ENCODE measurements around the gene RBP3.

Gene RBP3

DNA sequence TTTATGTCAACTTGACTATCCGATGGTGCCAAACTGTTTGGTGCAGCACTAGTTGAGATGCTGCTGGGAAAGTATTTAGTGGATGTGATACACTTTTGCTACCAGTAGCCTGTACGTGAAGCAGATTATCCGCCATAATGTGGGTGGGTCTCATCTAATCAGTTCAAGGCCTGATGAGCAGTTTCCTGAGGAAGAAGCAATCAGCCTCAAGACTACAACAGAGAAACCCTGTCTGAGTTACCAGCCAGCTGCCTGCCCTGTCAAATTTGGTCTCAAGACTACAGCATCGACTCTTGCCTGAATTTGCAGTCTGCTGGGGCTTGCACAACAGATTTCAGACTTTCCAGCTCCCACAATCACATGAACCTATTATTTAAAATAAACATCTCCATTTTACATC, 10.9 kb upstream of the RBP3 start:
- H3K4me1 Mint-ChIP-seq (ENCODE audit: low read depth): no peaks in the 10 kb centered on the region
- DNase-seq: no peak
- H3K4me3 Mint-ChIP-seq: no peak overlapping the region
- H3K9me3 Mint-ChIP-seq: no peaks in the 10 kb centered on the region
- no peak overlapping the region for H3K27ac Mint-ChIP-seq
- H3K36me3 Mint-ChIP-seq (ENCODE audit: low read depth): no peaks in the 10 kb centered on the region
- peaks cover 25% of the 10 kb centered on the region for H3K27me3 Mint-ChIP-seq

DNA sequence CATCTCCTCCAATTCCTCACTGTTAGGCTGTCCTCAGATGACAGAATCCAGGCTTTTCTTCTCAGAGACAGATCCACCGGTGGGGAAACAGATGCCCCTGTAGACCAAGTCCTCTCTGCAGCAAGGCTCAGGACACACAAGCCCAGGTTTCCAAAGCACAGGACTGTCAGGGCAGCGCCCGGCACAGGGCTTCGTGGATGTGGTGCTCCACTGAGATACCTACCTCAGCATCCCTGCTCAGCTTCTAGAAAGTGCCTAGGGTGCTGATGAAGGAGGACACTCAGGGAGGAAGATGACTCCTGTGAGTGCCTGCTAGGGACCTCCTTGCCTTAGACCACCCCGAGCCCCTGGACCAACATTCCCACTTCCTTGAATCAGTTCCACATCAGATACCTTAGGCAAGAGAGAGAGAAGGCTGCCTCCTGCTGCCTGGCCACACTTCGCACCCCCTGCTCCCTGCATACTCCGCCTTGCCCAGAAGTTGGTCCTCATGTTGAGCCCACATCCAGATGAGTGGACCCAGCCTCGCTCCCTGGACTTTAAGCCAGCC, 8.9 kb upstream of the RBP3 start:
- H3K9me3 Mint-ChIP-seq: no peaks in the 10 kb centered on the region
- no peak overlapping the region for H3K27ac Mint-ChIP-seq
- no peak overlapping the region for H3K4me3 Mint-ChIP-seq
- no peak for DNase-seq
- no peaks in the 10 kb centered on the region for H3K4me1 Mint-ChIP-seq (ENCODE audit: low read depth)
- peaks cover 23% of the 10 kb centered on the region for H3K27me3 Mint-ChIP-seq
- H3K36me3 Mint-ChIP-seq (ENCODE audit: low read depth): no peaks in the 10 kb centered on the region

DNA sequence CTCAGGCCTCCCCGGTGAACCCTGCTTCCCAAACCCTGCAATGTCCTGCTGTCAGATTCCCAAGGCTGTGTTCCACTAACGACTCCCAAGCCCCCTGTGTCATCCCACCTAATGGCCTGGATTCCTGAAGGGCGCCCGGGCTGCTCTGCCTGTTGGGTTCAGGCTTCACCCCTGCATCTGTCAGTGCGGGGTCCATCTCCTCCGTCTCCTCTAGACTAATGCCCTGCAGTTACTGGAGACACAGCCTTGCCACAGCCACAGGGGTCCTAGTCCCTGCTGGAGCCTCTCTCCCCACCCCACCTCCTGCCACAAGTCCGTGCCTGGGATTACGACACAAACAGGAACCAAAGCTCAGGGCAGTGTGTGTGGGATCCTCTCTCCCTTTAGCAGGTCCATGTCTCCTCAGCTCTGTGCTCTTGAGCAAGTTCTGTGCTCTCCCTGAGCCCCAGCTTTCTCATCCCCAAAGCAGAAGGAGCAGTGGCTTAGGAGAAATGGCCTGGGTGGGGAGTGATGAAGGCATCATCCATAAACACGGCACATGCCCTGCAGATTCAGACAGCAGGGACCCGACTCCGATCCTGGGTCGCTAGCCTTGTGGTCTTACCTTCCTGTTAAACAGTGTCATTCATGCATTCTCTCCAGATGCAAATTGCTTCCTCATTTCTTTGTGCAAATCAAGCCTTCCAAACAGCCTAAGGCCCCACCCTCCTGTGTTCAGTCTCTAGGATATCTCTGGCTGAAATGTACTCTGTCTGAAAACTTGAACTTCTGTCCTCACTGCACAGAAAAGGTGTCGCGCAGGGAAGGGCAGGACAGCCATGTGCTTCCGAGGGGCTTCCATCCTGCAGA, 8.2 kb upstream of the RBP3 start:
- Mint-ChIP-seq H3K36me3 (ENCODE audit: low read depth) (no peaks in the 10 kb centered on the region), H3K4me1 (ENCODE audit: low read depth) (no peaks in the 10 kb centered on the region), H3K27me3 (peaks cover 23% of the 10 kb centered on the region), H3K9me3 (no peaks in the 10 kb centered on the region), H3K4me3 (no peak overlapping the region), H3K27ac (no peak overlapping the region)
- DNase-seq: no peak

DNA sequence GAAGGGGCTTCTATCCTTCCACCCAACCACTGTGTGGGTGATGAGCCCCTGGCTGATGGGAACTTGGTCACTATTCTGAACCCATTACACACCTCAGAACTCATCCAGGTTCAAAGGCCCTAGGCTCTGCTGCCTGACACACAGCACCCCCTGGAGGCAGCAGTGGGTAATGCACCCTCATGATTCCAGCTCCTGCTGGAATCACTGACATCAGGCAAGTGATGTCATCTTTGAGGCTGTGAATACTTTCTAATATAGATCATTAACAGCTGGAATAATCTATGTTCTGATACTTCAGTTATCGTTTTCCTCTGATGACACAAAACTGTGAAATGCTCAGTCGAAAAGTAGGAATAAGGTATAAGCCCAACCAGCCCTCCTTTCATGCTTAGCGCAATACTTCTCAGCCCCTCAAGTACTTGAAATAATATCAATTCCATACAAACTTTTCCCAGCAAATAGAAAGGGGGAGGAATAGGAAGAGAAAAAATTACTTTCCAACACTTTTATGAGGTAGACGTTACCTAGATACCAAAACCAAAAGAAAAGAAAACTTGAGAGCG, 7.5 kb upstream of the RBP3 start:
- H3K4me3 Mint-ChIP-seq: no peak overlapping the region
- DNase-seq: peak; percentile 84
- no peaks in the 10 kb centered on the region for H3K9me3 Mint-ChIP-seq
- no peaks in the 10 kb centered on the region for H3K4me1 Mint-ChIP-seq (ENCODE audit: low read depth)
- H3K27ac Mint-ChIP-seq: no peak overlapping the region
- H3K27me3 Mint-ChIP-seq: peaks cover 23% of the 10 kb centered on the region
- no peaks in the 10 kb centered on the region for H3K36me3 Mint-ChIP-seq (ENCODE audit: low read depth)

DNA sequence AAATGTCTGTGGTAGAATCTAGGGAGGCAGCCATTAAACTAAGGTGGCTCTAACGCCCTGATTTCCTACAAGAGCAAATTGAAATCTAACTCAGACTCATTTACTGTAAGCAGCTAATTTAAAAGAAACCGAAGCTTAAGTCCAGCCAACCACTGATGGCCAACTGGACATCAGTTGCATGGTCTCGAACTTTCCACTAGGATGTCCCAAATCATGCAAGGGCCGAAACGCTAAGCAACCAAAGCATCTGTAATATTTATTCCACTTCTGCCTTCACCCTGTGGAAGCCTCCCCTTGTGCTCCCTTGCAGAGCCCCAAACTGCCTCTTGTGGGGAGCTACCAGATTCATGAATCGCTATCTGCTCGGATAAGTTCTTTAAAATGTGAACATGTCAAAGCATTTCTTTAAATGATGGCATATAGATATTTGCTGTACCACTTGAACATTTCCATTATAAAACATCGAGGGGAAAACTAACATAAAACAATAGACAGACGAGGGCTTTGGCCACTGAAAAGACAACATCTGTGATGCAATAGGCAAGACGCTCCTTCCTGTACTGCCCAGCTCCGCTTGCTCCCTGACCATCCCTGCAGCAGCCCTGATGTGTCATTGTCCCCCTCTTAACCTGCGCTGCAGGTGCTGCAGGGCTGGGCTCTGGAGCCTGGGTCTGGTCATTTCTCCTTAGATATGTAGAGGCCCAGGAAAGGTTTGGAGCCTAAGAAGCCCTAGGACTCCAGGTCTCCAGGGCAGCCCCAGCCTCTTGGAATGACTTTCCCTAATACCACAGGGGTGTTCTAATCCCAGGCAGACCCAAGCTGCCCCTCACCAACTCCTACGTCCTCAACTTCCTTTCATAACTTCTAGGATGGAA, 2.9 kb upstream of the RBP3 start:
- Mint-ChIP-seq H3K27me3 (peaks cover 7% of the 10 kb centered on the region), H3K9me3 (no peaks in the 10 kb centered on the region), H3K36me3 (ENCODE audit: low read depth) (no peaks in the 10 kb centered on the region), H3K4me1 (ENCODE audit: low read depth) (no peaks in the 10 kb centered on the region), H3K4me3 (no peak overlapping the region), H3K27ac (no peak overlapping the region)
- DNase-seq: no peak

DNA sequence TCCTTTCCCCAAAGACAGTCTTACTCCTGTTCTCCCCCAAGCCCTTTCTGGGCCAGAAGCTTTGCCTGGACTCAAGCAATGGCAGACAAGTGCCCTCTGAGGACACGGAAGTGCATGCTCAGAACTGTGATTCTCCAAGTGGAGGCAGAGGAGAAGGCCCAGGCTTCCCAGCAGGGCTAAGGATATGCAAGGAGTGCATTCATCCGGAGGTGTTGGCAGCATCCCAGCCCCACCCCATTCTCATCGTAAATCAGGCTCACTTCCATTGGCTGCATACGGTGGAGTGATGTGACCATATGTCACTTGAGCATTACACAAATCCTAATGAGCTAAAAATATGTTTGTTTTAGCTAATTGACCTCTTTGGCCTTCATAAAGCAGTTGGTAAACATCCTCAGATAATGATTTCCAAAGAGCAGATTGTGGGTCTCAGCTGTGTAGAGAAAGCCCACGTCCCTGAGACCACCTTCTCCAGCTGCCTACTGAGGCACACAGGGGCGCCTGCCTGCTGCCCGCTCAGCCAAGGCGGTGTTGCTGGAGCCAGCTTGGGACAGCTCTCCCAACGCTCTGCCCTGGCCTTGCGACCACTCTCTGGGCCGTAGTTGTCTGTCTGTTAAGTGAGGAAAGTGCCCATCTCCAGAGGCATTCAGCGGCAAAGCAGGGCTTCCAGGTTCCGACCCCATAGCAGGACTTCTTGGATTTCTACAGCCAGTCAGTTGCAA, 1.4 kb upstream of the RBP3 start:
- no peaks in the 10 kb centered on the region for H3K36me3 Mint-ChIP-seq (ENCODE audit: low read depth)
- no peaks in the 10 kb centered on the region for H3K4me1 Mint-ChIP-seq (ENCODE audit: low read depth)
- no peaks in the 10 kb centered on the region for H3K27me3 Mint-ChIP-seq
- DNase-seq: no peak
- no peaks in the 10 kb centered on the region for H3K9me3 Mint-ChIP-seq
- H3K27ac Mint-ChIP-seq: no peak overlapping the region
- no peak overlapping the region for H3K4me3 Mint-ChIP-seq

DNA sequence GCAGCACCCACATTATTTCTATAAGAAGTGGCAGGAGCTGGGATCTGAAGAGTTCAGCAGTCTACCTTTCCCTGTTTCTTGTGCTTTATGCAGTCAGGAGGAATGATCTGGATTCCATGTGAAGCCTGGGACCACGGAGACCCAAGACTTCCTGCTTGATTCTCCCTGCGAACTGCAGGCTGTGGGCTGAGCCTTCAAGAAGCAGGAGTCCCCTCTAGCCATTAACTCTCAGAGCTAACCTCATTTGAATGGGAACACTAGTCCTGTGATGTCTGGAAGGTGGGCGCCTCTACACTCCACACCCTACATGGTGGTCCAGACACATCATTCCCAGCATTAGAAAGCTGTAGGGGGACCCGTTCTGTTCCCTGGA, 874 bp upstream of the RBP3 start:
- Mint-ChIP-seq H3K4me1 (ENCODE audit: low read depth) (no peaks in the 10 kb centered on the region), H3K36me3 (ENCODE audit: low read depth) (no peaks in the 10 kb centered on the region), H3K4me3 (no peak overlapping the region), H3K9me3 (no peaks in the 10 kb centered on the region), H3K27ac (no peak overlapping the region), H3K27me3 (no peaks in the 10 kb centered on the region)
- DNase-seq: no peak

DNA sequence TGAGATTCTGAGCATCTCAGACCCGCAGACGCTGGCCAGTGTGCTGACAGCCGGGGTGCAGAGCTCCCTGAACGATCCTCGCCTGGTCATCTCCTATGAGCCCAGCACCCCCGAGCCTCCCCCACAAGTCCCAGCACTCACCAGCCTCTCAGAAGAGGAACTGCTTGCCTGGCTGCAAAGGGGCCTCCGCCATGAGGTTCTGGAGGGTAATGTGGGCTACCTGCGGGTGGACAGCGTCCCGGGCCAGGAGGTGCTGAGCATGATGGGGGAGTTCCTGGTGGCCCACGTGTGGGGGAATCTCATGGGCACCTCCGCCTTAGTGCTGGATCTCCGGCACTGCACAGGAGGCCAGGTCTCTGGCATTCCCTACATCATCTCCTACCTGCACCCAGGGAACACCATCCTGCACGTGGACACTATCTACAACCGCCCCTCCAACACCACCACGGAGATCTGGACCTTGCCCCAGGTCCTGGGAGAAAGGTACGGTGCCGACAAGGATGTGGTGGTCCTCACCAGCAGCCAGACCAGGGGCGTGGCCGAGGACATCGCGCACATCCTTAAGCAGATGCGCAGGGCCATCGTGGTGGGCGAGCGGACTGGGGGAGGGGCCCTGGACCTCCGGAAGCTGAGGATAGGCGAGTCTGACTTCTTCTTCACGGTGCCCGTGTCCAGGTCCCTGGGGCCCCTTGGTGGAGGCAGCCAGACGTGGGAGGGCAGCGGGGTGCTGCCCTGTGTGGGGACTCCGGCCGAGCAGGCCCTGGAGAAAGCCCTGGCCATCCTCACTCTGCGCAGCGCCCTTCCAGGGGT, 703 bp downstream of the RBP3 start:
- no peaks in the 10 kb centered on the region for H3K9me3 Mint-ChIP-seq
- H3K27ac Mint-ChIP-seq: no peak overlapping the region
- H3K36me3 Mint-ChIP-seq (ENCODE audit: low read depth): no peaks in the 10 kb centered on the region
- H3K4me1 Mint-ChIP-seq (ENCODE audit: low read depth): no peaks in the 10 kb centered on the region
- DNase-seq: no peak
- no peaks in the 10 kb centered on the region for H3K27me3 Mint-ChIP-seq
- no peak overlapping the region for H3K4me3 Mint-ChIP-seq

DNA sequence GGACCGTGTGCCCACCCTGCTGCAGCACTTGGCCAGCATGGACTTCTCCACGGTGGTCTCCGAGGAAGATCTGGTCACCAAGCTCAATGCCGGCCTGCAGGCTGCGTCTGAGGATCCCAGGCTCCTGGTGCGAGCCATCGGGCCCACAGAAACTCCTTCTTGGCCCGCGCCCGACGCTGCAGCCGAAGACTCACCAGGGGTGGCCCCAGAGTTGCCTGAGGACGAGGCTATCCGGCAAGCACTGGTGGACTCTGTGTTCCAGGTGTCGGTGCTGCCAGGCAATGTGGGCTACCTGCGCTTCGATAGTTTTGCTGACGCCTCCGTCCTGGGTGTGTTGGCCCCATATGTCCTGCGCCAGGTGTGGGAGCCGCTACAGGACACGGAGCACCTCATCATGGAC, 1.4 kb downstream of the RBP3 start:
- Mint-ChIP-seq H3K27me3 (no peaks in the 10 kb centered on the region), H3K4me3 (no peak overlapping the region), H3K36me3 (ENCODE audit: low read depth) (no peaks in the 10 kb centered on the region), H3K27ac (no peak overlapping the region), H3K9me3 (no peaks in the 10 kb centered on the region), H3K4me1 (ENCODE audit: low read depth) (no peaks in the 10 kb centered on the region)
- no peak for DNase-seq

DNA sequence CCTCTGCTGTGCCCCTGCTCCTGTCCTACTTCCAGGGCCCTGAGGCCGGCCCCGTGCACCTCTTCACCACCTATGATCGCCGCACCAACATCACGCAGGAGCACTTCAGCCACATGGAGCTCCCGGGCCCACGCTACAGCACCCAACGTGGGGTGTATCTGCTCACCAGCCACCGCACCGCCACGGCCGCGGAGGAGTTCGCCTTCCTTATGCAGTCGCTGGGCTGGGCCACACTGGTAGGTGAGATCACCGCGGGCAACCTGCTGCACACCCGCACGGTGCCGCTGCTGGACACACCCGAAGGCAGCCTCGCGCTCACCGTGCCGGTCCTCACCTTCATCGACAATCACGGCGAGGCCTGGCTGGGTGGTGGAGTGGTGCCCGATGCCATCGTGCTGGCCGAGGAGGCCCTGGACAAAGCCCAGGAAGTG, 1.8 kb downstream of the RBP3 start:
- DNase-seq: no peak
- Mint-ChIP-seq H3K27me3 (no peaks in the 10 kb centered on the region), H3K4me3 (no peak overlapping the region), H3K4me1 (ENCODE audit: low read depth) (no peaks in the 10 kb centered on the region), H3K36me3 (ENCODE audit: low read depth) (no peaks in the 10 kb centered on the region), H3K27ac (no peak overlapping the region), H3K9me3 (no peaks in the 10 kb centered on the region)

DNA sequence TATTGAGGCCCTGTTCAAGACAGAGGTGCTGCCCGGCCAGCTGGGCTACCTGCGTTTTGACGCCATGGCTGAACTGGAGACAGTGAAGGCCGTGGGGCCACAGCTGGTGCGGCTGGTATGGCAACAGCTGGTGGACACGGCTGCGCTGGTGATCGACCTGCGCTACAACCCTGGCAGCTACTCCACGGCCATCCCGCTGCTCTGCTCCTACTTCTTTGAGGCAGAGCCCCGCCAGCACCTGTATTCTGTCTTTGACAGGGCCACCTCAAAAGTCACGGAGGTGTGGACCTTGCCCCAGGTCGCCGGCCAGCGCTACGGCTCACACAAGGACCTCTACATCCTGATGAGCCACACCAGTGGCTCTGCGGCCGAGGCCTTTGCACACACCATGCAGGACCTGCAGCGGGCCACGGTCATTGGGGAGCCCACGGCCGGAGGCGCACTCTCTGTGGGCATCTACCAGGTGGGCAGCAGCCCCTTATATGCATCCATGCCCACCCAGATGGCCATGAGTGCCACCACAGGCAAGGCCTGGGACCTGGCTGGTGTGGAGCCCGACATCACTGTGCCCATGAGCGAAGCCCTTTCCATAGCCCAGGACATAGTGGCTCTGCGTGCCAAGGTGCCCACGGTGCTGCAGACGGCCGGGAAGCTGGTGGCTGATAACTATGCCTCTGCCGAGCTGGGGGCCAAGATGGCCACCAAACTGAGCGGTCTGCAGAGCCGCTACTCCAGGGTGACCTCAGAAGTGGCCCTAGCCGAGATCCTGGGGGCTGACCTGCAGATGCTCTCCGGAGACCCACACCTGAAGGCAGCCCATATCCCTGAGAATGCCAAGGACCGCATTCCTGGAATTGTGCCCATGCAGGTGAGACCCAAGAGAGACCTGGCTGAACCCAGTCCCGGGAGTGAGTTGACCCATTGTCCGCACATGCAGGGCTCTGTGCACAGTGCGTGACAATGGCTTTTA, 2.8 kb downstream of the RBP3 start:
- Mint-ChIP-seq H3K4me3 (no peak overlapping the region), H3K36me3 (ENCODE audit: low read depth) (no peaks in the 10 kb centered on the region), H3K27ac (no peak overlapping the region), H3K9me3 (no peaks in the 10 kb centered on the region), H3K27me3 (no peaks in the 10 kb centered on the region), H3K4me1 (ENCODE audit: low read depth) (no peaks in the 10 kb centered on the region)
- DNase-seq: no peak

DNA sequence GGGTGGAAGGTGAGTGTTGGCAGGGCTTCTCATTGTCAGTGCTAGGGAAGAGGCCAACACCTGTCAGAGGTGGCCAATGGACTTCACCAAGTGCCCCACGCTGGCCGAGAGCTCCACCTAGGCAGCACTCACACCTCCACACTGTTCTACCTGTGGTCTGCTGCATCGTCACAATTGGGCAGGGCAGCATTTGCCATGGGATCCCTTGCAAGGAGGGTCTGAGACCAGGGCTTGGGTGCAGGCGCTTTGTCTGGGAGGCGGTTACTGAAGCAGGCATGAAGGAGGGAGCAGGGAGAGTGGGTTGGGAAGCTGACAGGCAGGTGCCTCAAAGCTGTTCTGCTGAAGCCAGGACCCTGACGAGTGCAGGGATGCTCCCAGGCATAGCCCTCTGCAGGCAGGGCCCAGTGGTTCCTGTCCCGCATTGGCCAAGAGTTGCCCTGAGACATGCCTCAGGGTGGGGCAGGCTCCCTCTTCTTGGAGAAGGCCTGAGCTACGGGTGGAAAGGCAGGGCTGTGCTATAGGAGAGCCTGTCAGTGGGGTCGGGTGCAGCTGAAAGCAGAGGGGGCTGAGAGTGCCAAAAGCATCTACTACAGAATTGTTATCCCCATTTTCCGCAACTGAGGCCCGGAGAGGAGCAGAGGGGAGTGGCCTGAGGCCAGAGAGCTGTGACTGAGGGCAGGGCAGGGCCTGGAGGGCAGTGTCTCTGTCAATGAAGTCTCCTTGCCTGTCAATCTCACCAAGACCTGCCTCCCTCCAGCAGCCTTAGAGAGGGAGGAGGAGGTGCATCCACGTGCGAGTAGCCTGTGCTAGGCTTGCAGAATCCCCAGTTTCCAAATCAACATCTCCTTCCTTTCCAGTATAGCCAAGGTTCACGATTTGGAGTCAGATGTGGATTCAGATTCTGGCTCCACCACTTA, 4.0 kb downstream of the RBP3 start:
- H3K27ac Mint-ChIP-seq: no peak overlapping the region
- no peaks in the 10 kb centered on the region for H3K9me3 Mint-ChIP-seq
- H3K4me1 Mint-ChIP-seq (ENCODE audit: low read depth): no peaks in the 10 kb centered on the region
- H3K36me3 Mint-ChIP-seq (ENCODE audit: low read depth): no peaks in the 10 kb centered on the region
- H3K4me3 Mint-ChIP-seq: no peak overlapping the region
- no peak for DNase-seq
- H3K27me3 Mint-ChIP-seq: no peaks in the 10 kb centered on the region
